VCaP (cell line): ENCODE data around the gene ATP1A2.

Source experiments
- H3K27ac ChIP-seq: fragments of 450-650 bp; 2 replicates; pipeline ENCODE4 v1.5.1; 2017
- TF ChIP-seq, protein P1 (sequence below): fragments of 450-650 bp; conservative IDR thresholded peaks from 2 replicates; pipeline ENCODE4 v1.5.1; 2017; ENCODE audit warnings: mild to moderate bottlenecking, moderate library complexity

ATP1A2 gene

DNA sequence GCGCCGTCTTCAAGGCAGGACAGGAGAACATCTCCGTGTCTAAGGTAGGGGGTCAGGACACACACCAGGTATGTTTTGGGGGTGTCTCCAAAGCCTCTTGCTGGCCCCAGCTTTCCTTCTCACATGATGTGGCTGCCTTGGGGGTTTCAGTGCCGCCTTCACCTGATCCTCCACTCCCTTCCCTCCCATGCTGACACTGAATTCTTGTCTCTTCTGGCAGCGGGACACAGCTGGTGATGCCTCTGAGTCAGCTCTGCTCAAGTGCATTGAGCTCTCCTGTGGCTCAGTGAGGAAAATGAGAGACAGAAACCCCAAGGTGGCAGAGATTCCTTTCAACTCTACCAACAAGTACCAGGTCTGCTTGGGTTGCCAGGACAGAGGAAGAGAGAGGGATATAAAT lies 13.5 kb downstream of the ATP1A2 start:
- TF ChIP-seq, protein P1, sequence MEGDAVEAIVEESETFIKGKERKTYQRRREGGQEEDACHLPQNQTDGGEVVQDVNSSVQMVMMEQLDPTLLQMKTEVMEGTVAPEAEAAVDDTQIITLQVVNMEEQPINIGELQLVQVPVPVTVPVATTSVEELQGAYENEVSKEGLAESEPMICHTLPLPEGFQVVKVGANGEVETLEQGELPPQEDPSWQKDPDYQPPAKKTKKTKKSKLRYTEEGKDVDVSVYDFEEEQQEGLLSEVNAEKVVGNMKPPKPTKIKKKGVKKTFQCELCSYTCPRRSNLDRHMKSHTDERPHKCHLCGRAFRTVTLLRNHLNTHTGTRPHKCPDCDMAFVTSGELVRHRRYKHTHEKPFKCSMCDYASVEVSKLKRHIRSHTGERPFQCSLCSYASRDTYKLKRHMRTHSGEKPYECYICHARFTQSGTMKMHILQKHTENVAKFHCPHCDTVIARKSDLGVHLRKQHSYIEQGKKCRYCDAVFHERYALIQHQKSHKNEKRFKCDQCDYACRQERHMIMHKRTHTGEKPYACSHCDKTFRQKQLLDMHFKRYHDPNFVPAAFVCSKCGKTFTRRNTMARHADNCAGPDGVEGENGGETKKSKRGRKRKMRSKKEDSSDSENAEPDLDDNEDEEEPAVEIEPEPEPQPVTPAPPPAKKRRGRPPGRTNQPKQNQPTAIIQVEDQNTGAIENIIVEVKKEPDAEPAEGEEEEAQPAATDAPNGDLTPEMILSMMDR: no peak
- no peak overlapping the region for H3K27ac ChIP-seq

DNA sequence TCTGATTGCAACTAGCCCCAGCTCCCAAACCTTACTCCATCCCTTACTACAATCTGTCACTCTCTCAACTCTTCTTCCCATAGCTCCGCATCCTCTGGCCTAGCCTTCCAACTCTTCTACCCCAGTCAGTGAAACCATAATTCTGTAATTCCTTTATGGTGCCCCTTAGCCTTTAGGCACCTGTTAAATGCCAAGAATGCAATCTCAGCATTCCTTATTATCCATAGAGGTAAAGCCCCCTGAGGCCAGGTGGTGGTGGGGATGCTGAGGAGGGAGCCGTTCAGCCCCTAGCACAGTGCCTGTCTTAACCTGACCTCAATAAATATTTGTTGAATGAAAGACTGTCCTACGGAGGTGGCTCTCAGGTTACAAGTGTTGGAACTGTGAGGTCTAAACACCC lies 14.0 kb downstream of the ATP1A2 start:
- TF ChIP-seq, protein P1: no peak
- H3K27ac ChIP-seq: no peak overlapping the region

DNA sequence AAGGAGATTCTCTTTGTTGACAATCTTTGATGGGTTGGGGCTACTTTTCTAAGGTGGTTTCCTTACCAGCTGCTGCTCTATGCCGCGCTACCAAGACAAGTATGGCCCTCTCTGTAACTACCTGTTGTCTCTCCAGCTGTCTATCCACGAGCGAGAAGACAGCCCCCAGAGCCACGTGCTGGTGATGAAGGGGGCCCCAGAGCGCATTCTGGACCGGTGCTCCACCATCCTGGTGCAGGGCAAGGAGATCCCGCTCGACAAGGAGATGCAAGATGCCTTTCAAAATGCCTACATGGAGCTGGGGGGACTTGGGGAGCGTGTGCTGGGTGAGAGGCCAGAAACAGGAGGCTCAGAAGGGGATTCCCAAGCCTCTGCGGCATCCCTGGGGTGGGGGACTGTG lies 14.4 kb downstream of the ATP1A2 start:
- H3K27ac ChIP-seq: no peak overlapping the region
- TF ChIP-seq, protein P1: no peak

DNA sequence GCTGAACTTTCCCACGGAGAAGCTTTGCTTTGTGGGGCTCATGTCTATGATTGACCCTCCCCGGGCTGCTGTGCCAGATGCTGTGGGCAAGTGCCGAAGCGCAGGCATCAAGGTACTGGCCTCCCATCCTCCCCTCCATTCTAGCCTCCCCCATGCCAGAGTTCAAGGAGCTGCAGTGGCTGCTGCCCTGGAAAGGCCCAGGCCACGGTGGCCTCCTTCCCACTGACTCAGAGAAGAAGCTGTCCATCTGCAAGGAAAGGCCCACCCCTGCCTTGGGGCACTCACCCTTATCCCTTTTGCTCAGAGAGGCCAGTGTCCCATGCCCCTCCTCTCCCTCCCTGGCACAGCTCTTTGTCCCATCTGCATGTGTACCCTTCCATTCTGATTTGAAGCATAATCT lies 14.9 kb downstream of the ATP1A2 start:
- H3K27ac ChIP-seq: no peak overlapping the region
- TF ChIP-seq, protein P1: no peak

DNA sequence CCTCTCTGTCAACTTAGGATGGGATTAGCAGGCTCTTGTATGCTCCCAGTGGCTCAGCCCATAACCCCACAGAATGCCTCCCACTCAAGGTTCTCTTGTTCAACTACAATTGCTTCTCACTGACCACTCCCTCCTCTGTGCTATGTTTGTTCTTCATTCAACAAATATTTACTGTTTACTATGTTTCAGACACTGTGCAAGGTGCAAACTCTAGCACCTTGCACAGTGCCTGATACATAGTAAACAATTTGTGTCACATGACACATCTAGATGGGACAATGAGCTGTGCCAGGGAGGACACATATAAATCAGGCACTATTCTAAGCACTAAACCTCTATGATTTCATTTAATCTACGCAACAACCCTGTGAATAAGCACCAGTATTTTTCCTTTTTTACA lies 15.4 kb downstream of the ATP1A2 start:
- no peak overlapping the region for H3K27ac ChIP-seq
- TF ChIP-seq, protein P1: no peak

DNA sequence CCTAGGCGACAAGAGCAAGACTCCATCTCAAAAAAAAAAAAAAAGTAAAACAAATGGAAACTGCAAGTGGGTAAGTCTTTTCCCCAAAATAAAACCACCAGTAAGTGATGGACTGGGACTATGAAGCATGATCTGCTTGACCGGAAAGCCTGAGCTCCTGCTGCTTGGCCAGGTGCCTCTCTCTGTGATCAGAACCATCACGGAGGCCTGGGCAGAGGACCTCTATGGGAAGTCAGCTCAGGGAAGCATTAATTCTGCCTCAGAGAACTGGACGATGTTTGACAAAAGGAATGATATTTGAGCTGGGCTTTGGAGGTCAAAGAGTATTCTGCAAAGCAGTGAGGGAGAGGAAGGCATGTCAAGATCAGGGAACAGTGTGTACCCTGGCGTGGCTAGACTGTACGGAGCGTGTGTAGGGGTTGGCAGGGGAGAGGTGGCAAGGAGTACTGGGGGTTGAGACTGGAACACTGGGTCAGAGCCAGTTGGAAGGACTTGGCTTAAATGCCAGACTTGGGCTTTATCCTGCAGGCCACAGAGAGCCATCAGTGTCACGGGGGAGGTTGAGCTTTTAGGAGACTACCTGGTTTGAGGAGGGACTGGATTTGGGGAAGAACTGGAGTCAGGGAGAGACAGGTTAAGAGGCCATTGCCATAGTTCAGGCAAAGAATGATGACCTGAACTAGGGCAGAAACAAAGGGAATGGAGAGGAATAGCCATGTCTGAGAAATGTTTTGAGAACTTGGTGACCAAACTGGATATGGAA lies 16.4 kb downstream of the ATP1A2 start:
- peak overlapping the region; percentile 42 for H3K27ac ChIP-seq
- TF ChIP-seq, protein P1: no peak

DNA sequence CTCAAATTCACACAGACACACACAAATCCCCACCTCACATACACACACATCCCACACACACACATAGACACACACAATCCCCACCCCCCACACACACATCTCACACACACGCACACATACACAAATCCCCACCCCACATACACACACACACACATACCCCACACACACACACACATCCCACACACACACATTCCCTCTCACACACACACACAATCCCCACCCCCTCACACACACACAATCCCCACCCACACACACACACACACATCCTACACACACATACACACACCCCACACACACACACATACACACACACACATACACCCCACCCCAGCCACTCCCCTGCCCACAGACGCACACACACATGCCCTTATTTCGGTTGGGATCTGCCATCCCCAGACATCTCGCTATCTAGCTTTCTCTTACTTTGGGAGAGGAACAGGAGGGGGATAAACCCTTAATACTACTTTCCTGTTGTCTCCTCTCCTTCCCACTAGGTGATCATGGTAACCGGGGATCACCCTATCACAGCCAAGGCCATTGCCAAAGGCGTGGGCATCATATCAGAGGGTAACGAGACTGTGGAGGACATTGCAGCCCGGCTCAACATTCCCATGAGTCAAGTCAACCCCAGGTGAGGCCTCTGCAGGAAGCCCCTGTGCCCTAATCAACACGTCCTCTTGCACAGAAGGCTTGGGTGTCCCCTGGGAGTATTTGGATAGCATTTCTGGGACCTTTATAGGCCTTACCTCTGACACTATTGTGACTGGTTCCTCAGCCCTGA lies 18.6 kb downstream of the ATP1A2 start:
- TF ChIP-seq, protein P1: no peak
- H3K27ac ChIP-seq: no peak overlapping the region
